A204.1 (cell line): ENCODE results near the gene DNASE1.

Source experiments
- FAIRE-seq: peaks from 2 replicates; lab custom pipeline; 2012; peaks lifted over from hg19 to GRCh38; lab: Jason Lieb, UNC

The DNASE1 gene

DNA sequence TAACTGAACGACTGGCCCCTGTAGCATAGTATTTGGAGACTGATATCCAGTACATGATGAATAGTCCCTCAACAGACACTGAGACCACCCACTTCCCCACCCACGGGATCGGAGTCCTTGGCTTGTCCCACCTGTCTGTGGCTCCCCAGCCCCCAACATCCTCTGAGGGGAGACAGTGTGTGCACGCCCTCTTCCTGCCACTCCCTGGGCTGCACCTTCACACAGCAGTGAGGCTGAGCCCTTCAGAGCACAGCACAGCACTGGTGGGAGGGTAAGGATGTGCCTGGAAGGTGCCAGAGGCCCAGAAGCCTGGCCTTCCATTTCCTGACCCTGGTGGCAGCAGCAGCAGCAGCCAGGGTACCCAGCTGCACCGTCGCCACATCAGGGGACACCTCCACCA, 11.0 kb downstream of the DNASE1 start:
- no peak for FAIRE-seq

DNA sequence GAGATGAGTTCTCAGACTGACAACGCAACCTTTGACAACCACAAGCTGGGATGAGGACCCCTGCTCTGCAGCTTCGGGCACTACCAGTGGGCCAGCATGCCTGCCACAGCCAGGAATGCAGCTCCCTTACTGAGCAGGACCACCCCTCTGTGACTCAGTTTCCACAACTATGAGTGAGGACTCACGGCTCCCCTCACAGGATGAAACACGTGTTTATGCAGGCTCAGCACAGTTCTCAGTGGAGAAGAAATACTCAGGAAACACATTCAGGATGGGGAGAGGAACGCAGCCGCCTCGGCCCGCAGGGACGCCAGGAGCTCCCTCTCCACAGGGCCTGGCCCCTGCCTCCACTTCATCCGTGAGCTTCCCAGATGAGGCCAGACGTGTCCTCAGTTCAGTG, 14.1 kb downstream of the DNASE1 start:
- FAIRE-seq = no peak

DNA sequence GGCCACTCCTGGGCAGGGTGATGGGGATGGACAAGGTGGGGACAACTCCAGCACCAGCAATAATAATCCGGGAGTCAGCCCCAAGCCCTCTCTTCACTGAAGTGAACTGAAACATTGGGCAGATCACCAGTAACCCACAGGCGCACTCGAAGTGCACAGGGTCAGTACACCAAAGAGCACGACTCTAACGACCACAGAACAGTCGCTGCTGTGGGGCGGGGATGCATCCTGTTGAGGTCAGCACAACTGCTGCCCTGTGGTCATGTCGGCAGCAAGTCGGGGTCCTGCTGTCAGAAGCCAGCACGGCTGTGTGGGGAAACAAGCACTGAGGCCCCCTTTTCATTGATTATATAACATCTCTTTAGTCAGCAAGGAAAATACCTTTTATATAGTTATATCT, 14.6 kb downstream of the DNASE1 start:
- no peak for FAIRE-seq

DNA sequence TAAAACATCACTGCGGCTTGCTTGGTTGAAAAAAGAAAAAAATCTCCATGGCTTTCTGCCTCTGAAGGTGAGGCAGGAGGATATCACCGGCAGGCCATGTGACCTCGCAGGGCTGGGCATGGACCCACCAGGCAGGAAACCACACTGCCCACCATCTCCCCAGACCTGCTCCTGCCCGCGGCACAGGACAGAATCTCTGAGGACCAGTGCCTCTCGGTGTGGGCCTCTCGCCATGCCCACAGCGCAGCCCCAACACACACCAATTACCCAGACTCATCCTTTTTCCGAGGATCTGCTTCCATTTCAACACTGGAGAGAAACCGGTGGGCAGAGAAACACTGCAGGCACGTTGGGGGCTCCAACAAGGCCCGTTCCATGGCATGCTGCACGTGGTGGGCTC, 16.2 kb downstream of the DNASE1 start:
- FAIRE-seq = no peak

DNA sequence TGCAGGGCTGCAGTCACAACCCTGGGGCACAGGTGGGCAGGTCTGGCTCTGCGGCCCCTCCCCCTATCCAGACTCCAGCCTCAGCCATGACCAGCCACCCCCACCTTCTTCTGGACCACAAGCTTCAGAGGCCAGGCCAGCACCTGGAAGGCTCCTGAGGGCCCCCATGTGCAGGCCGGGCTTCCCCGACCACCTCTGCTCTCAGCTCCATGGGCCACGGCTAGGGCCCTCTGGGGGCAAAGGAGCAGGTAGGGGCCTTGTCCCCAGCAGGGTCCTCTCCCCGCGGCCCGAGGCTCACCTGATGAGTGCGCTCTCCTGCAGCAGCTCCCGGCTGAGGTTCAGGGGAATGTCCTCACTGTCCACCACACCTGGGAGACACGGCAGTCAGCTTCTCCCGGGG, 16.9 kb downstream of the DNASE1 start:
- no peak for FAIRE-seq

DNA sequence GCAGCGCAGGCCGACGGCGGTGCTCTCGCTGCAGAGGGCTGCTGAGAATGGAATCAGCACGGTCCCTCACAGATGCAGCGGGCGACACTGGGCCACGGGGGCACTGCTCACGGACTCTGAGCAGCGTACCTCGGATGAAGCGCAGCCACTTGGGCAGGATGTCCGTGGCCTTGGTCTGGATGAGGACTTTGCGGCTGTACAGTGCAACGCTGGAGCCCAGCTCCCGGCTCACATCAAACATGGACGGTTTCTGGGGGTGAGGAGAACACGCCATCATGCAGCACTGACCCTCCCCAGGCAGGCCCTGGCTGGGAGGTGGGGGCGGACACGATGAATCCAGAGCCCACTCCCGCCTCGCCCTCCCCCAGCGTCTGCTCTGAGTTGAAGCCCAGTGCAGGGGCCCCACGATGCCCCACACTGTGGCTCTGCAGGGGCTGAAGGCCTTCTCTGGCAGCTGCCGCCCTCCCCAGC, 18.1 kb downstream of the DNASE1 start:
- FAIRE-seq = no peak

DNA sequence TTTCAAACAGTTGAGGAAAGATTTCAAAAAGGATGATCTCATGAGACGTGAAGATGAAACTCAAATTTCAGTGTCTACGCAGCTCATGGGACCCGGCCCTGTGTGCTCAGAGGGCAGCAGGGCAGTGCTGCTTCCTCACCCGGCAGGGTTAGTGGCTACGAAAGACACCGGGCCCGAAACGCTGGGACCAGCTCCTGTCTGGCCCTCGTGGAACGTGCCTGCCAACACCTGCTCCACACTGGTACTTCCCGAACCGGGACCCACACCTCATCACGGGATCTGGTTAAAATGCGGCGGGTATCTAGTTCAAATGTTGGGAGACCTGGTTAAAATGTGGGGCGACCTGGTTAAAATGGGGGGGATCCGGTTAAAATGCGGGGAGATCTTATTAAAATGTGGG, 18.7 kb downstream of the DNASE1 start:
- no peak for FAIRE-seq

DNA sequence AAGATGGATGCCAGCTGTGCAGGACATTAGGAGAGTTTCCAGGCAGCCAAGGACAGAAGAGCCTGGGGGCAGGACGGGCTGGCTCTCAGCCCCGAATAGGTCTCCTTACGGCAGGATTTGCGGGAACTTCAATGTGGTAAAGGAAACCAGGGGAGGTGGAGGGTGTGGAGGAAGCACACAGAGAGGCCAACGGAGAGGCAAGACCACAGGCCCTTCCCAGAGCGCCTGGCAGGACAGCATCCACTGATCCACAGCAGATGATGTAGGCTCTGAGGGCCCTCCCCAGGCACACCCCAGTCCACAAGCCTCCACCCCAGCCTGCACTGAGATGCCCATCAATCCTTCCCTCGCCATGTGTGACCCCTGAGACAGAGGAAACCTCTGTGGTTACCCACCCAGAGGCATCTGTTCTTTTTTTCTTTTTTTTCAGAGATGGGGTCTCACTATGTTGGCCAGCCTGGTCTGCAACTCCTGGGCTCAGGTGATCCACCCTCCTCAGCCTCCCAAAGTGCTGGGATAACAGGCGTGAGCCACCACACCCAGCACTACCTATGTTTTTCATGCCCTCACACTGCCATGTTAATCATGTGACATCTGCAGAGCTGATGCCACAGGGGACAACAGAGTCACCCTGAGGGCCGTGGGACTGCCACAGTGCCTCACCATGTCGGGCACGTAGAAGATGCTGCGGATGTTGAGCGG, 19.3 kb downstream of the DNASE1 start:
- no peak for FAIRE-seq

DNA sequence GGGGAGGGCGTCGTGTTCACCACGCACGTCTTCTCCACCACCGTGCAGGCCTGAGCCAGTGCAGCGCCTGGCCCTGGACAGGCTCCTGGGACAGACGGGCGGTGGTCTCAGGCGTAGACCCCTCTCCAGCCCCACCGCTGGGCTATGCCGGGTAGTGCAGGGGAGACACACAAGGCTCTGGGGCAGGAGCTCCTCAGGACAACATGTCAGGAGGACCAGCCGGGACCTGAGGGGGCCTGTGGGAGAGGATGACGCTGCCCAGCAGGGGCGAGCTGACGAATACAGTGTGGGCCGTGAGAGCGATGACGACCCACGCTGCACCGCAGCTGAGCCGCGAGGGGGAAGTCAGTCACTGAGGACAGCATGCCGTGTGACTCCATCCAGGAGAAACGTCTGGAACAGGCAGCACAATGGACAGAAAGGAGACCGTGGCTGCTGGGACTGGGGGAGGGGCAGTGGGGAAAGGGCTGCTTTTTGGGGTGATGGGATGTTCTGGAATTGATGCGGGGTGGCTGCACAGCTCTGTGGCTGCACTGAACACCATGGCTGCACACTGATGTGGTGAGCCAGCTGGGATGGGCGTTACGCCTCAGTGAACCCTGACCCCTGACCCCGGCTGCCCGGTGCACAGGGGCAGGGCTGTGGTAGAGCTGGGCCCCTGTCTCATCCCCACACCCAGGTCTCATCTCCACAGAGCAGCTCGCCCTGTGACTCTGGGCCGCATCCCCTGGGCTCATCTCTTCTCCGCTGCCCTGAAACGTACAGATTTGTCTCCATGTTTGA, 20.2 kb downstream of the DNASE1 start:
- FAIRE-seq = no peak

DNA sequence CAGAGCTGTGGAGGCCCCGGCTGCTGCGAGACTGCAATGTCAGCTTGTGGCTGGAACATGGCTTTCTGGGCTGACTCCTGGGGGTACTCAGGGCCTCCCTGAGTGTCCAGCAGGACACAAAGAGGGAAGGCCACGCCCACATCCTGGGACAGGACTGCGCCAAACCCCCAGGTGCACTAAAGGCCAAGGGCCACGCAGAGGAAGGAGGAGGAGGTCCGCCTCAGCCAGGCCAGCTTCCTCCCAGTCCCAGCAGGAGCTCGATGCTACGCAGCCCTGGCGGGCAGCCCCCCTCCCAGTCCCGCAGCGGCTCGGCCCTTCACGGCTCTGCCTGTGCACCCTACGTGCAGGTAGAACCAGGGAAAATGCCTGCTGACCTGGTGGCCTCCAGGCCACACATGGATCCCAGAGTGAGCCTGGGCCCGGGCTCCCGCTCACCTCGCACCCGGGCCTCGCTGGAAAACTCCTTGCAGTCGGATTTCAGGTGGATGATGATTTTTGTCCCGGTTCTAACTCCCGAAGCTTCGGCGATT, 21.2 kb downstream of the DNASE1 start:
- no peak for FAIRE-seq

DNA sequence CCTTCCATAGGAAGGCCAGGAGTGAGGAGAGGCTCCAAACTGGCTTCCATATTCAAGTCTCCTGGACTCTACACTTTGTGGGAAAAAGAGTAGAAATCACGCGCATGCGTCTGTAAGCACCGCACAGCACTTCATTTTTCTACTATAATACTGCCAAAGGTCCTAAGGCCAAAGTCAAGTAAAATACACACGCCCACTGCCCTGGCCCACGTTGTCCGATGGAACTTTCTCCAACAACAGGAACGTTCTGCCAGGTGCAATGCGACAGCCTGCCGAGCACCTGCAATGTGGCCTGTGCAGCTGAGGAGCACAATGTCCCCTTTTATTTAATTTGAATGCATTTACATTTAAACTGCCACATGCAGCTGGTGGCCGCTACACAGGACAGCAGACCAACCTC, 23.5 kb downstream of the DNASE1 start:
- no peak for FAIRE-seq

DNA sequence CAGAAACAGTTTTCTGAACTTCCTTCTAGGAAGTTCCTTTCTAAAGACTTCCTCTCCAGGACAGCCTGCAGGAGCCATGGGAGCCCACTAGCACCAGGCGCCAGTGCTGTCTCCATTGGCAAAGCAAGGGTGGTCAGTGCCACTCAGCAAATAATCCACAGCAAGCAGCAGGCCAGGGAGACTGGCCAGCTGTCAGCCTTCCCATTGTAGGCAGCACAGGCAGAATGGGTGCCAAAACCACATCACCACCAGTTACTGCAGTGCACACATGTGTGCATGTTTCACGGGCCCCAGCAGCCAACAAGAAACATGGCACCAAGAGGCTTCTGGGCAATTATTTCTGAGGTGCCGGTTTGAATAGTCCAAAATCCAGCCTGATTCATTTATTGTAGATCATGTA, 26.7 kb downstream of the DNASE1 start:
- no peak for FAIRE-seq

DNA sequence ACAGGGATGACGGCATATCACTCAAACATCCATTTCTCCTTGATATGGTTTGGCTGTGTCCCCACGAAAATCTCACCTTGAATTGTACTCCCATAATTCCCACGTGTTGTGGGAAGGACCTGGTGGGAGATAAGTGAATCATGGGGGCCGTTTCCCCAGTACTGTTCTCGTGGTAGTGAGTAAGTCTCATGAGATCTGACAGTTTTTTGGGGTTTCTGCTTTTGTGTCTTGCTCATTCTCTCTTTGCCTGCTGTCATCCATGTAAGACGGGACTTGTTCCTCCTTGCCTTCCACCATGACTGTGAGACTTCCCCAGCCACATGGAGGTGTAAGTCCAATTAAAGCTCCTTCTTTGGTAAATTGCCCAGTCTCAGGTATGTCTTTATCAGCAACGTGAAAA, 32.5 kb downstream of the DNASE1 start:
- no peak for FAIRE-seq

DNA sequence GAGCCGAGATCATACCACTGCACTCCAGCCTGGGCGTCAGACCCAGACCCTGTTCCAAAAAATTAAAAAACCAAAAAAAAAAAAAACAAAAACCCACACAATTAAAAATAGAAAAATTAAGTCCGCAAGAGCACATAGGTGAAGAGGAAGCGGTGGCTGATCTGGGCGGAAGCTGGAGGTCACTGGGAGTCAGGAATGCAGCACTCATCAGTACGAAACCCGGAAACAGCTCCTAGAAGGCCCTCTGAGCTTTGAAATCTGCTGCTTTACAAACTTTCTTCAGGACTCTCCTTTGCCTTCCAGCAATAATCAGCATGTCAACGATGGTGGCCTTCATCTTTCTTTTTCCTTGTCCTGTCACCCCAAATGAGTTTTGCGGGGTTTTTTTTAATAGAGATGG, 33.3 kb downstream of the DNASE1 start:
- FAIRE-seq = no peak

DNA sequence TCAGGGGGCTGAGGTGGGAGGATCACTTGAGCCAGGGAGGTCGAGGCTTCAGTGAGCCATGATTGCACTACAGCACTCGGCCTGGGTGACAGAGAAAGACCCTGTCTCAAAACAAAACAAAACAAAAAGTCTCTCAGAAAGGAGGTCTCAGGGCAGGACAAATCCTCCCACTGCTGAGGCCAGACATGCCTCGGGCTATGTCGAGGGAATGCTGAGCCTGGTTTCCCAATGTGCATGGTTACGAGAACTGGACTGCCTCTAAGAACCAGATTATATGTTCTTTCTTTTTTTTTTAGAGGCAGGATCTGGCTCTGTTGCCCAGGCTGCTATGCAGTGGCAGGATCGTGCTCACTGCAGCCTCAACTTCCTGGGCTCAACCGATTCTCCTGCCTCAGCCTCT, 35.2 kb downstream of the DNASE1 start:
- no peak for FAIRE-seq

DNA sequence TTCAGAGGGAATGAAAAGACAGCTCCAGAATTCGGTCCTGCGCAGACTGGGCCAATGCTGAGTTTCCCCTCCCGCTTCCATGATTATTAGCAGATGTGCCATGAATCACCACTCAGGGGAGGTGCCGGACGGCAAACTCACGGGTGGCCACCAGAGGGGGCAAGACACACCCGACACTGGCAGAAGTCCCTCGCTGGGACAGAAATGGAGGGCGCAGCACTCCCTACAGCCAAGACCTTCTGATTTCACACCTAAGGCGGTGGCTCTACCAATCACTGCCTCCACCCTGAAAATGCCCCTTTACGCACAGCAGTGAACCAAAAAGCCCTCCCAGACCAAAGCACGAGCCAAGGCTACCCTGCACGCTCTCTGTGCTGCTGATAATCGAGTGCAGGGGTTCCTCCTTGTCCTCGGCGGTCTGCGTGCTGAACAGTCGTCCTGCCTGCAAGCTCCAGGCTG, 36.0 kb downstream of the DNASE1 start:
- FAIRE-seq = no peak

DNA sequence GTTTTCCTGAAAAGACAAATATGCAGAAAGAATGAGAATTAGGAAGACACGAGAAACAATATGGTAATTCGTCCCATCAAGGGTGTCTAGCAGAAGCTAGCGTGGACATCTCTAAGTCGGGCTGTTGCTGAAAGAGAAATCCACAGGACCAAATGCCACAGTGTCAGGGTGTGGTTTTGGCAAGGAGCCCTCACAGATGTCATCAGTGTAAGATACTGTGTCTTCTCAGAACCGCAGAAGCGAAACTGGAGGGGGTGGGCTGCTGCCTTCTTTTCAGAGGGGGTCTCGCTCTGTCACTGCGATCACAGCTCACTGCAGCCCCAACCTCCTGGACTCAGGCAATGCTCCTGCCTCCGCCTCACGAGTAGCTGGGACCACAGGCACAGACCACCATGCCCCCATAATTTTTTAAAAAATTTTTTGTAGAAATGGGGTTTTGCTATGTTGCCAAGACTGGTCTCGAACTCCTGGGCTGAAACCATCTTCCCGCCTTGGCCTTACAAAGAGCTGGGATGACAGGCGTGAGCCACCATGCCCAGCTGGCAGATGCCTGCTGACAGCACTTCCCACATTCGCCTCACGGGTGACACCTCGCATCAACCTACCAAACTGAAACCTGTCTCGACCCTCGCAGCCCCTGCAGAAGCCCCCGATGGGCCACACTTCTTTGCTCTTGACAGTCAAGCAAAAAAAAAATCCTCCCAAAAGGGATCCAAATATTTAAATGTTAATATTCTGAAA, 36.7 kb downstream of the DNASE1 start:
- FAIRE-seq = no peak

DNA sequence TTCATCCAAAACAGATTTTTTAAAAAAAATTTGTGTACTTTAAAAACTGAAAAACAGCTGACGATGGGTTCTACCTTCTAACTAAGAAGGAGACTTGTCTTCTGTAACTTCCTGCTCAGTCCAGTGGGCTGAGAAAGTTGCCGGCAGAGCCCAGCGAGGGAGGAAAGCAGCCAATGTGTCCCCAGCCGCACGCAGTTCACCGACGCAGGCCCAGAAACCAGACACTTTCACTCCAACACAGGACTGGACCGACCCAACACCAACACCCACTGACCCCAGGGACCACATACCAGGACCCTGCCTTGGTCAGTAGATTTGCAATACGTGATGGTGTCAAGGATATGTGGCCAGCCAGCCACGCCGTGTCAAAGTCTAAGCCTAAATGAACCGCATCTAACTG, 37.3 kb downstream of the DNASE1 start:
- no peak for FAIRE-seq

DNA sequence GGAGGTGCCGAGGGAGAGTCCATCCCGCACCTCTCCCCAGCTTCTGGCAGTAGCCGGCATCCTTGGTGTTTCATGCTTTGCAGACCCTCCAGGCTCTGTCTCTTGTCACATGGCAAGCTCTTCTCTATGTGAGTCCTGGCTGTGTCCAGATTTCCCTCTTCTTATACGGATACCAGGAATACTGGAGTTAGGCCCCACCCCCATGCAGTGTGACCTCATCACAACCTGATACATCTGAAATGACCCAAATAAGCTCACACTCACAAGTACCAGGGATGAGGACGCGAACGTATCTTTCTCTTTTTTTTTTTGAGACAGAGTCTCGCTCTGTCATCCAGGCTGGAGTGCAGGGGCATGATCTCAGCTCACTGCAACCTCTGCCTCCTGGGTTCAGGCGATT, 39.6 kb downstream of the DNASE1 start:
- FAIRE-seq = no peak

DNA sequence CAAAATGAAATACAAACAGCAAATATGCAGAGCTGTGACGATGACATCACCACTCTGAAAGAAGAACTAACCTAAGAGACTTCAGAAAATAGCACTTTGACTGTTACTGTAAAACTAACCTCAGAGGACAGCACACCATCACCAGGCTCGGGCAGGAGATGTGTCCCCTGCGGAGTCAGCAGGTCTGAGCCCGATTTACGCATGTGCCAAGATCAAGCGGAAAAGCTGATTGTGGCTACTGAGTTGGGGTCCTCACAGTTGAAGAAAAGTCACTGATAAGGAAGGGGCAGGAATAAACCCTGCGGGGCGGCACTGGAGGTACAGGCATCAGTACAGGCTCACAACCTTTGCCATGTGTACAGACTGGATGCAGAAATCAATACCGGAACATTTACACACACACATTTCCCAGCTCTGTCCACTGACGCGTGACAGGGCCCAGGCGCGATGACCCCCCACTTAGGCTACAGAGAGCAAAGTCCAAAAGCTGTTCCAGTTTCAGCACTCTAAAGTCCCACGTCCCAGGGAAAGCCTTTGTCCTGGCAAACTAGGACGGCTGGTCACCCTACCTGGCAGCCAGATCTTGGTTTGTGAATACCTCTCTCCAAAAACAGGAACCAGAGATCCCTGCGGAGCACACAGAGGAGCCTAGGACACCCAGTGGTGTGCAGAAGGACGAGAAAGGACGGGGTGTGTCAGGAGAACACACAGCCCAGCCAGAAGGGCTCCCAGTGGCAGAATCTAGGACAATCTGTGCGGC, 41.3 kb downstream of the DNASE1 start:
- FAIRE-seq = no peak

DNA sequence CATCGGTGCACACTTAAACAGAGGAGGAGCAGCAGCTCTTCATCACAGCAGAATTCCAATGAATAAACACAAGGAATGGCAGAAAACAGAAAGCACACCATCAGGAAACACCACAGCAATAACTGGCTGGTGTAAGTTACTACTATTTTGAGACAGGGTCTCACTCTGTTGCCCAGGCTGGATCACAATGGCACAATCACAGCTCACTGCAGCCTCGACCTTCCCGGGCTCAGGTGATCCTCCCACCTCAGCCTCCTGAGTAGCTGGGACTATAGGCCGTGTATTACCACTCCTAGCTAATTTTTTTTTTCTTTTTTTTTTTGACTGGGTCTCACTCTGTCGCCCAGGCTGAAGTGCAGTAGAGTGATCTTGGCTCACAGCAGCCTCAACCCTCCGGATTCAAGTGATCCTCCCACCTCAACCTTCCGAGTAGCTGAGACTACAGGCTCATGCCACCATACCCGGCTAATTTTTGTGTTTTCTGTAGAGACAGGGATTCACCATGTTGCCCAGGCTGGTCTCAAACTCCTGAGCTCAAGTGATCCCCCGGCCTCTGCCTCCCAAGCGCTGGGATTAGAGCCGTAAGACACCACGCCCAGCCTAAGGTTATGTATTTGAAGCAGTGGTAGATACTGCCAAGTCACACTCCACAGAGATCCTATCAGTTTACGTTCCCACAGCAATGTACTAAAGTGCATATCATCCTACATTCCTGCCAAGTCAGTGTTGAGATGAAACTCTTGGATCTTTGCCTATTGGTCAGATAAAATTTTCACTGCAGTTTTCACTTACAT, 42.1 kb downstream of the DNASE1 start:
- no peak for FAIRE-seq
